Colonic mucosa (tissue), 4 donors: ENCODE measurements around the gene TFB1M. TPM values are rescaled to one million over a fixed set of nuclear protein-coding genes. Genes with fewer than 3 reads are reported as not detected.

Experiments used
- DNase-seq: peaks from one replicate; pipeline ENCODE4 v3.0.0-alpha.2; 2020
- H3K27ac ChIP-seq: fragments of 200-600 bp; one replicate; pipeline ENCODE4 v1.8.0; 2021
- H3K27me3 ChIP-seq: fragments of 200-600 bp; one replicate; pipeline ENCODE4 v1.8.0; 2021
- H3K36me3 ChIP-seq: fragments of 200-600 bp; one replicate; pipeline ENCODE4 v1.8.0; 2021
- H3K4me1 ChIP-seq: fragments of 200-600 bp; one replicate; pipeline ENCODE4 v1.8.0; 2021; ENCODE audit warnings: mild to moderate bottlenecking
- H3K4me3 ChIP-seq: fragments of 200-600 bp; one replicate; pipeline ENCODE4 v1.8.0; 2021
- H3K9ac ChIP-seq, 2 donors: one replicate each; pipeline ENCODE4 v1.7.0; 2013; ENCODE audit warnings: control low read depth in 2 of 2, low read depth in 2 of 2, low read length in 2 of 2
- H3K9me3 ChIP-seq: fragments of 200-600 bp; one replicate; pipeline ENCODE4 v1.8.0; 2021
- CTCF ChIP-seq: fragments of 200-600 bp; IDR thresholded peaks from one replicate; pipeline ENCODE4 v1.8.0; 2022; ENCODE audit warnings: antibody characterized with exemption, mild to moderate bottlenecking
- intact Hi-C: fragments of 100-400 bp; cut with DNase I; formaldehyde crosslinking; loops from one replicate; pipeline ENCODE4 v1.14.1; 2022
- total RNA-seq, 2 donors: library from RNA; stranded (reverse); fragmentation: NEBNext Ultra II Directional in 1 of 2; extraction: Animal tissue kit (Norgen Biotek cat#: 25700) in 1 of 2; gene quantifications; one replicate each; pipeline ENCODE4 v1.2.1, GENCODE V29; 2021
- donor health status: healthy.
- donor health status: DM: no; HTN: no; CAD: no.
- donor health status: DM: no; HTN: no; CAD: no.

TFB1M gene
- total RNA-seq, 2 donors from 2014 or later, result 17.8 to 27.9 TPM

DNA sequence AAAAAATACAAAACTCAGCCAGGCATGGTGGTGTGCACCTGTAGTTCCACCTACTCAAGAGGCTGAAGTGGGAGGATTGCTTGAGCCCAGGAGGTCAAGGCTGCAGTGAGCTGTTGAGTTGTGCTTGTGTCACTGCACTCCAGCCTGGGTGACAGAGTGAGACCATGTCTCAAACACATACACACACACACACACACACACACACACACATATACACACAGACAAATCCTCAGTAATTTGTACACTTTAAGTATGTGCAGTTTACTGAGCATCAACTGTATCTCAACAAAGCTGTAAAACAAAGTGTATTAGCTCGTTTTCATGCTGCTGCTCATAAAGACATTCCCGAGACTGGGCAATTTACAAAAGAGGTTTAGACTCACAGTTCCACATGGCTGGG lies 7.3 kb downstream of the TFB1M start:
- TF ChIP-seq CTCF, result no peak
- Histone ChIP-seq H3K4me1 (no peaks in the 10 kb centered on the region), H3K9me3 (no peaks in the 10 kb centered on the region), H3K9ac (no peak overlapping the region), H3K36me3 (no peaks in the 10 kb centered on the region), H3K27me3 (no peaks in the 10 kb centered on the region), H3K27ac (no peak overlapping the region), H3K4me3 (no peak overlapping the region)
- no peak for DNase-seq
- intact Hi-C loops, result no loop called here

DNA sequence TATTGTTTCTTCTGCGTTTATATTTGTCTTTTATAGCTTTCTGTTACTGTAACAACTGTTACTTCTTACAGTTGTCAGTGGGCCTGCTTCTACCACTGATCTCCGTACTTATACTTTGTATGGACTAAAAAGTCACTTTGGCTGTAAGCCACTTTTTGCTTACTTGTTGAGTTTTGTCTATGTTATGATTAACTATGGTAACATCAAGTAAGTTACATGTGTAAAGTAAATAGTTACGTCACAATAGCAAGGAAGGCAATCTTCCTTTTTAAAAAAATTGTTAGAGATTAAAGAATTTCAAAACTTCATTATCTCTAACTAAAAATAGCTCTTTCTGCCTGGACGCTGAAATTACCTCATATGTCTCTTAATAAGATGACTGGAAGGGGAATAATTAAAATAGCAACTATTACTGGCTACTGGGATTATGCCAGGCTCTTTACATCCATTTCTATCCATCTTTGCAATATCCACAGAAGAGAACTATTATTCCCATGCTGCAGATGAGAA lies 10.9 kb downstream of the TFB1M start:
- Histone ChIP-seq H3K36me3 (no peaks in the 10 kb centered on the region), H3K4me3 (no peak overlapping the region), H3K9ac (no peak overlapping the region), H3K27ac (no peak overlapping the region), H3K9me3 (no peaks in the 10 kb centered on the region), H3K4me1 (no peaks in the 10 kb centered on the region), H3K27me3 (no peaks in the 10 kb centered on the region)
- DNase-seq, result no peak
- no peak for TF ChIP-seq CTCF
- intact Hi-C loops, result no loop called here

DNA sequence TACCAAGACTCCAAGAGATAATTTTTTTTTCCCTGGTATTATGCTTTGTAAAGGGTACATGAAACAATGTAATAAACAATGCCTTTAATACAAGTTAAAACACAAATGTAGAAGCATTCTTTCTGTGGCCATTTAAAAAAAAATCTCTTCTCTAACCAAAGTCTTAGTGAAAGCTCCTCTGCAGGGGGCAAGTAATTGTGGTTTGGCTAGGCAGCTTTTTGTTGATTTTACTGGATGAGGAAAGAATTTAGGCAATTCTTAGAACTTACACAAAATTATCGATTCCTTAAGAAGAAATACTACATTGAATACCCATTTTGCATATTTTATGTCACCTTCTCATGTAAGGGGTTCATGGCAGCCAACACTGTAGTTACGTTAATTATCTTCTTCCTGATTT lies 12.4 kb downstream of the TFB1M start:
- Histone ChIP-seq H3K36me3 (no peaks in the 10 kb centered on the region), H3K4me1 (no peaks in the 10 kb centered on the region)

GRCh38 chr6:155297669-155298068 lies 16.6 kb downstream of the TFB1M start:
- Histone ChIP-seq H3K27me3 (no peaks in the 10 kb centered on the region), H3K27ac (no peak overlapping the region)

More for the DNA sequence above, 12.4 kb downstream of the TFB1M start:
- Histone ChIP-seq H3K27me3 (no peaks in the 10 kb centered on the region), H3K27ac (no peak overlapping the region), H3K9me3 (no peaks in the 10 kb centered on the region), H3K9ac (no peak overlapping the region), H3K4me3 (no peak overlapping the region)
- intact Hi-C loops, result no loop called here
- DNase-seq, result no peak
- no peak for TF ChIP-seq CTCF

DNA sequence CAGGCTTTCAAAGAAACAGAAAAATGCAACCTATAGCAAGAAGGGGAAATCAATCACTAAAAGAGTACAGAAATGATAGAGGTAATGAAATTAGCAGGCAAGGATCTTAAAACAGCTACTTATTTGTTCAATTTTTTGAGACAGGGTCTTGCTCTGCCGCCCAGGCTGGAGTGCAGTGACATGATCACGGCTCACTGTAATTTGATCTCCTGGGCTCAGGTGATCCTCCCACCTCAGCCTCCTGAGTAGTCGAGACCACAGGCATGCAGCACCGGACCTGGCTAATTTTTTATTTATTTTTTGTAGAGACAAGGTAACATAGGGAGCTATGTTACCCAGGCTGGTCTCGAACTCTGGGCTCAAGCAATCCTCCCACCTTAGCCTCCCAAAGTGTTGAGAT lies 21.6 kb downstream of the TFB1M start:
- no peak for DNase-seq
- no peak for TF ChIP-seq CTCF
- Histone ChIP-seq H3K9ac (no peak overlapping the region), H3K4me3 (no peak overlapping the region), H3K36me3 (no peaks in the 10 kb centered on the region), H3K27me3 (no peaks in the 10 kb centered on the region), H3K4me1 (no peaks in the 10 kb centered on the region), H3K9me3 (no peaks in the 10 kb centered on the region), H3K27ac (no peak overlapping the region)
- intact Hi-C loops, result no loop called here

More at GRCh38 chr6:155297669-155298068, 16.6 kb downstream of the TFB1M start:
- no peaks in the 10 kb centered on the region for H3K4me1 ChIP-seq
- H3K9ac ChIP-seq, result no peak overlapping the region
- no peak for TF ChIP-seq CTCF
- intact Hi-C loops, result no loop called here
- H3K4me3 ChIP-seq, result no peak overlapping the region
- no peaks in the 10 kb centered on the region for H3K36me3 ChIP-seq
- no peak for DNase-seq
- no peaks in the 10 kb centered on the region for H3K9me3 ChIP-seq
